K562 (cell line): Measurements from ENCODE around the gene FKBP8. TPM values are rescaled to one million over a fixed set of nuclear protein-coding genes. Genes with fewer than 3 reads are reported as not detected.

Experiments used
- KAT2B ChIP-seq: IDR thresholded peaks from one replicate; pipeline ENCODE4 v1.6.1; 2012; ENCODE audit warnings: low read depth, mild to moderate bottlenecking, control low read depth, inconsistent platforms, low read length, moderate library complexity
- POU5F1 ChIP-seq: fragments of 150-350 bp; IDR thresholded peaks from 2 replicates; pipeline ENCODE4 v1.6.1; 2014; ENCODE audit warnings: borderline replicate concordance, low read length, low read depth, mild to moderate bottlenecking; ENCODE audit not compliant: partially characterized antibody
- polyA plus RNA-seq, 8 experiments: library from polyadenylated mRNA; depleted of rRNA in 4 of 8; stranded (reverse) in 5 of 8; unstranded in 3 of 8; fragments of >200 nt; fragmentation: Nextera tagmentation in 2 of 8; fragmentation: Illumina TruSeq in 1 of 8; extraction: Ambion mirVana in 2 of 8; extraction: Trizol in 1 of 8; gene quantifications; 2 replicates each; pipeline versions ENCODE4 v1.2.1 to v1.2.3, GENCODE V29; 2011 to 2014; ENCODE audit warnings: inconsistent platforms in 1 of 8, missing spikeins in 1 of 8
- total RNA-seq, 7 experiments: library from RNA; depleted of rRNA in 6 of 7; stranded (reverse); fragments of >200 nt in 6 of 7; fragmentation: Illumina TruSeq in 2 of 7; extraction: Trizol in 2 of 7; gene quantifications; 2 replicates each; pipeline versions ENCODE4 v1.2.1 to v1.2.3, GENCODE V29; 2011 to 2021; ENCODE audit warnings: low replicate concordance in 1 of 7
- TF ChIP-seq, protein P1 (sequence below): fragments of 450-650 bp; IDR thresholded peaks from 2 replicates; pipeline ENCODE4 v1.6.1; 2016; ENCODE audit warnings: mild to moderate bottlenecking, moderate library complexity
- TF ChIP-seq, protein P2 (sequence below): fragments of 450-650 bp; IDR thresholded peaks from 2 replicates; pipeline ENCODE4 v1.6.1; 2016; ENCODE audit warnings: low read depth

Gene FKBP8
- total and polyA plus RNA-seq, 9 of the 15 experiments (the other 6 are each of a cell fraction or from before 2014, with no cell fraction given) = 0.46 to 236 (median 104) TPM

DNA sequence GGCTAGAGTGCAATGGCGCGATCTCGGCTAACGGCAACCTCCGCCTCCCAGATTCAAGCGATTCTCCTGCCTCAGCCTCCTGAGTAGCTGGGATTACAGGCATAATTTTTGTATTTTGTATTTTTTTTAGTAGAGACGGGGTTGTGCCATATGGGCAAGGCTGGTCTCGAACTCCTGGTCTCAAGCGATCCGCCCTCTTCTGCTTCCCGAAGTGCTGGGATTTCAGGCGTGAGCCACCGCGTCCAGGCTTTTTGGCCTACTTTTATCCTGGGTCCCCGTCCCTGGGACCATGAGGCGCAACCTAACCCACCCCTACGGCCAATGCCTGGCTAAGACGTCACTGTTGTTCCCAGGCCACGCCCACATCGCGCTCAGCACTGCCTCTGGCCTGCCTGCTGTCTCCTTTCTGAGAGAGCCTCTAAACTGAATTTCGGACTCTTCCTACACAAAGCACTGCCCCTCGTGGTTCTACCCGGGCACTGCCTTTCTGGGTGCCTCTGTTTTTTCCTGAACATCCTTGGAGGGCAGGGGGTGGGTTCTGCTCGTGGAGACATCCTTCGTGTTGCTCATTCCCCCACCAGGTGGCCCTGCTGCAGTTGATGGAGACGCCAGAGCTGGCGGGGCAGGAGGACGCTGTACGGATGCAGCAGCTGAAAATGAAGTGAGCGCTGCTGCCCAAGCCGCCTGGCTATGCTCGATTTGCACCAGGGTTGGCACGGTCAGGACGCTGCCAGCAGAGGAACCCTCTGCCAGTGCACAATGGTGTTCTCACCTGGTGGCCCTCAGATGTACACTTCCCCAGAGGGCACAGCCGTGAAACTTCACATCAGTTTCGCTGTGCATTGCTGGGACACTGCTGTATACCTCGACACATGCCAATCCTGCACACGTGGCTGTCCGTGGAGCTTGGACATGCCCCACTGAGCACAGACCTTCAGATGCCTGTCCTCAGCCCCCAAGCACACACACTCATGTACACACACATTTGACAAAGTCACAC, 47.2 kb upstream of the FKBP8 start (continued):
- TF ChIP-seq, protein P1, sequence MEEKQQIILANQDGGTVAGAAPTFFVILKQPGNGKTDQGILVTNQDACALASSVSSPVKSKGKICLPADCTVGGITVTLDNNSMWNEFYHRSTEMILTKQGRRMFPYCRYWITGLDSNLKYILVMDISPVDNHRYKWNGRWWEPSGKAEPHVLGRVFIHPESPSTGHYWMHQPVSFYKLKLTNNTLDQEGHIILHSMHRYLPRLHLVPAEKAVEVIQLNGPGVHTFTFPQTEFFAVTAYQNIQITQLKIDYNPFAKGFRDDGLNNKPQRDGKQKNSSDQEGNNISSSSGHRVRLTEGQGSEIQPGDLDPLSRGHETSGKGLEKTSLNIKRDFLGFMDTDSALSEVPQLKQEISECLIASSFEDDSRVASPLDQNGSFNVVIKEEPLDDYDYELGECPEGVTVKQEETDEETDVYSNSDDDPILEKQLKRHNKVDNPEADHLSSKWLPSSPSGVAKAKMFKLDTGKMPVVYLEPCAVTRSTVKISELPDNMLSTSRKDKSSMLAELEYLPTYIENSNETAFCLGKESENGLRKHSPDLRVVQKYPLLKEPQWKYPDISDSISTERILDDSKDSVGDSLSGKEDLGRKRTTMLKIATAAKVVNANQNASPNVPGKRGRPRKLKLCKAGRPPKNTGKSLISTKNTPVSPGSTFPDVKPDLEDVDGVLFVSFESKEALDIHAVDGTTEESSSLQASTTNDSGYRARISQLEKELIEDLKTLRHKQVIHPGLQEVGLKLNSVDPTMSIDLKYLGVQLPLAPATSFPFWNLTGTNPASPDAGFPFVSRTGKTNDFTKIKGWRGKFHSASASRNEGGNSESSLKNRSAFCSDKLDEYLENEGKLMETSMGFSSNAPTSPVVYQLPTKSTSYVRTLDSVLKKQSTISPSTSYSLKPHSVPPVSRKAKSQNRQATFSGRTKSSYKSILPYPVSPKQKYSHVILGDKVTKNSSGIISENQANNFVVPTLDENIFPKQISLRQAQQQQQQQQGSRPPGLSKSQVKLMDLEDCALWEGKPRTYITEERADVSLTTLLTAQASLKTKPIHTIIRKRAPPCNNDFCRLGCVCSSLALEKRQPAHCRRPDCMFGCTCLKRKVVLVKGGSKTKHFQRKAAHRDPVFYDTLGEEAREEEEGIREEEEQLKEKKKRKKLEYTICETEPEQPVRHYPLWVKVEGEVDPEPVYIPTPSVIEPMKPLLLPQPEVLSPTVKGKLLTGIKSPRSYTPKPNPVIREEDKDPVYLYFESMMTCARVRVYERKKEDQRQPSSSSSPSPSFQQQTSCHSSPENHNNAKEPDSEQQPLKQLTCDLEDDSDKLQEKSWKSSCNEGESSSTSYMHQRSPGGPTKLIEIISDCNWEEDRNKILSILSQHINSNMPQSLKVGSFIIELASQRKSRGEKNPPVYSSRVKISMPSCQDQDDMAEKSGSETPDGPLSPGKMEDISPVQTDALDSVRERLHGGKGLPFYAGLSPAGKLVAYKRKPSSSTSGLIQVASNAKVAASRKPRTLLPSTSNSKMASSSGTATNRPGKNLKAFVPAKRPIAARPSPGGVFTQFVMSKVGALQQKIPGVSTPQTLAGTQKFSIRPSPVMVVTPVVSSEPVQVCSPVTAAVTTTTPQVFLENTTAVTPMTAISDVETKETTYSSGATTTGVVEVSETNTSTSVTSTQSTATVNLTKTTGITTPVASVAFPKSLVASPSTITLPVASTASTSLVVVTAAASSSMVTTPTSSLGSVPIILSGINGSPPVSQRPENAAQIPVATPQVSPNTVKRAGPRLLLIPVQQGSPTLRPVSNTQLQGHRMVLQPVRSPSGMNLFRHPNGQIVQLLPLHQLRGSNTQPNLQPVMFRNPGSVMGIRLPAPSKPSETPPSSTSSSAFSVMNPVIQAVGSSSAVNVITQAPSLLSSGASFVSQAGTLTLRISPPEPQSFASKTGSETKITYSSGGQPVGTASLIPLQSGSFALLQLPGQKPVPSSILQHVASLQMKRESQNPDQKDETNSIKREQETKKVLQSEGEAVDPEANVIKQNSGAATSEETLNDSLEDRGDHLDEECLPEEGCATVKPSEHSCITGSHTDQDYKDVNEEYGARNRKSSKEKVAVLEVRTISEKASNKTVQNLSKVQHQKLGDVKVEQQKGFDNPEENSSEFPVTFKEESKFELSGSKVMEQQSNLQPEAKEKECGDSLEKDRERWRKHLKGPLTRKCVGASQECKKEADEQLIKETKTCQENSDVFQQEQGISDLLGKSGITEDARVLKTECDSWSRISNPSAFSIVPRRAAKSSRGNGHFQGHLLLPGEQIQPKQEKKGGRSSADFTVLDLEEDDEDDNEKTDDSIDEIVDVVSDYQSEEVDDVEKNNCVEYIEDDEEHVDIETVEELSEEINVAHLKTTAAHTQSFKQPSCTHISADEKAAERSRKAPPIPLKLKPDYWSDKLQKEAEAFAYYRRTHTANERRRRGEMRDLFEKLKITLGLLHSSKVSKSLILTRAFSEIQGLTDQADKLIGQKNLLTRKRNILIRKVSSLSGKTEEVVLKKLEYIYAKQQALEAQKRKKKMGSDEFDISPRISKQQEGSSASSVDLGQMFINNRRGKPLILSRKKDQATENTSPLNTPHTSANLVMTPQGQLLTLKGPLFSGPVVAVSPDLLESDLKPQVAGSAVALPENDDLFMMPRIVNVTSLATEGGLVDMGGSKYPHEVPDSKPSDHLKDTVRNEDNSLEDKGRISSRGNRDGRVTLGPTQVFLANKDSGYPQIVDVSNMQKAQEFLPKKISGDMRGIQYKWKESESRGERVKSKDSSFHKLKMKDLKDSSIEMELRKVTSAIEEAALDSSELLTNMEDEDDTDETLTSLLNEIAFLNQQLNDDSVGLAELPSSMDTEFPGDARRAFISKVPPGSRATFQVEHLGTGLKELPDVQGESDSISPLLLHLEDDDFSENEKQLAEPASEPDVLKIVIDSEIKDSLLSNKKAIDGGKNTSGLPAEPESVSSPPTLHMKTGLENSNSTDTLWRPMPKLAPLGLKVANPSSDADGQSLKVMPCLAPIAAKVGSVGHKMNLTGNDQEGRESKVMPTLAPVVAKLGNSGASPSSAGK = peak; percentile 49
- TF ChIP-seq KAT2B (no peak), POU5F1 (peak; percentile 11)
- TF ChIP-seq, protein P2, sequence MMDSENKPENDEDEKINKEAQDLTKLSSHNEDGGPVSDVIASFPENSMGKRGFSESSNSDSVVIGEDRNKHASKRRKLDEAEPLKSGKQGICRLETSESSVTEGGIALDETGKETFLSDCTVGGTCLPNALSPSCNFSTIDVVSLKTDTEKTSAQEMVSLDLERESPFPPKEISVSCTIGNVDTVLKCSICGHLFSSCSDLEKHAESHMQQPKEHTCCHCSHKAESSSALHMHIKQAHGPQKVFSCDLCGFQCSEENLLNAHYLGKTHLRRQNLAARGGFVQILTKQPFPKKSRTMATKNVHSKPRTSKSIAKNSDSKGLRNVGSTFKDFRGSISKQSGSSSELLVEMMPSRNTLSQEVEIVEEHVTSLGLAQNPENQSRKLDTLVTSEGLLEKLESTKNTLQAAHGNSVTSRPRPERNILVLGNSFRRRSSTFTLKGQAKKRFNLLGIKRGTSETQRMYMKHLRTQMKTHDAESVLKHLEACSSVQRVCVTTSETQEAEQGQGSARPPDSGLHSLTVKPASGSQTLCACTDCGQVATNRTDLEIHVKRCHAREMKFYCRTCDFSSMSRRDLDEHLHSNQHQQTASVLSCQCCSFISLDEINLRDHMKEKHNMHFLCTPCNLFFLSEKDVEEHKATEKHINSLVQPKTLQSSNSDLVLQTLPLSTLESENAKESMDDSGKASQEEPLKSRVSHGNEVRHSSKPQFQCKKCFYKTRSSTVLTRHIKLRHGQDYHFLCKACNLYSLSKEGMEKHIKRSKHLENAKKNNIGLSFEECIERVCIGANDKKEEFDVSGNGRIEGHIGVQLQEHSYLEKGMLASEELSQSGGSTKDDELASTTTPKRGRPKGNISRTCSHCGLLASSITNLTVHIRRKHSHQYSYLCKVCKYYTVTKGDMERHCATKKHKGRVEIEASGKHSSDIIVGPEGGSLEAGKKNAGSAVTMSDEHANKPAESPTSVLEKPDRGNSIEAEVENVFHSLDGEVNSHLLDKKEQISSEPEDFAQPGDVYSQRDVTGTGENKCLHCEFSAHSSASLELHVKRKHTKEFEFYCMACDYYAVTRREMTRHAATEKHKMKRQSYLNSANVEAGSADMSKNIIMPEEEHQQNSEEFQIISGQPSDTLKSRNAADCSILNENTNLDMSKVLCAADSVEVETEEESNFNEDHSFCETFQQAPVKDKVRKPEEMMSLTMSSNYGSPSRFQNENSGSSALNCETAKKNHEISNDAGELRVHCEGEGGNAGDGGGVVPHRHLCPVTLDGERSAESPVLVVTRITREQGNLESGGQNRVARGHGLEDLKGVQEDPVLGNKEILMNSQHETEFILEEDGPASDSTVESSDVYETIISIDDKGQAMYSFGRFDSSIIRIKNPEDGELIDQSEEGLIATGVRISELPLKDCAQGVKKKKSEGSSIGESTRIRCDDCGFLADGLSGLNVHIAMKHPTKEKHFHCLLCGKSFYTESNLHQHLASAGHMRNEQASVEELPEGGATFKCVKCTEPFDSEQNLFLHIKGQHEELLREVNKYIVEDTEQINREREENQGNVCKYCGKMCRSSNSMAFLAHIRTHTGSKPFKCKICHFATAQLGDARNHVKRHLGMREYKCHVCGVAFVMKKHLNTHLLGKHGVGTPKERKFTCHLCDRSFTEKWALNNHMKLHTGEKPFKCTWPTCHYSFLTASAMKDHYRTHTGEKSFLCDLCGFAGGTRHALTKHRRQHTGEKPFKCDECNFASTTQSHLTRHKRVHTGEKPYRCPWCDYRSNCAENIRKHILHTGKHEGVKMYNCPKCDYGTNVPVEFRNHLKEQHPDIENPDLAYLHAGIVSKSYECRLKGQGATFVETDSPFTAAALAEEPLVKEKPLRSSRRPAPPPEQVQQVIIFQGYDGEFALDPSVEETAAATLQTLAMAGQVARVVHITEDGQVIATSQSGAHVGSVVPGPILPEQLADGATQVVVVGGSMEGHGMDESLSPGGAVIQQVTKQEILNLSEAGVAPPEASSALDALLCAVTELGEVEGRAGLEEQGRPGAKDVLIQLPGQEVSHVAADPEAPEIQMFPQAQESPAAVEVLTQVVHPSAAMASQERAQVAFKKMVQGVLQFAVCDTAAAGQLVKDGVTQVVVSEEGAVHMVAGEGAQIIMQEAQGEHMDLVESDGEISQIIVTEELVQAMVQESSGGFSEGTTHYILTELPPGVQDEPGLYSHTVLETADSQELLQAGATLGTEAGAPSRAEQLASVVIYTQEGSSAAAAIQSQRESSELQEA = peak; percentile 63; the same call in 1 of the 2 replicates
